Endodermal cell (in vitro differentiated cells): ENCODE measurements around the gene CREBBP. TPM values are rescaled to one million over a fixed set of nuclear protein-coding genes. Genes with fewer than 3 reads are reported as not detected.

Experiments used
- DNase-seq: peaks from one replicate; pipeline ENCODE4 v3.0.0-alpha.2; 2017
- H3K27ac ChIP-seq: 2 replicates; pipeline ENCODE4 v1.5.1; 2013; ENCODE audit warnings: mild to moderate bottlenecking, low read depth, low read length, moderate library complexity
- H3K27me3 ChIP-seq: 2 replicates; pipeline ENCODE4 v1.6.1; 2013; ENCODE audit warnings: mild to moderate bottlenecking, low read length, moderate library complexity; ENCODE audit not compliant: insufficient read depth, control insufficient read depth, poor library complexity, severe bottlenecking
- H3K36me3 ChIP-seq: 2 replicates; pipeline ENCODE4 v1.7.0; 2013; ENCODE audit warnings: mild to moderate bottlenecking, low read length, moderate library complexity; ENCODE audit not compliant: control insufficient read depth, insufficient read depth
- H3K4me1 ChIP-seq: one replicate; pipeline ENCODE4 v1.7.0; 2013; ENCODE audit warnings: low read length; ENCODE audit not compliant: control insufficient read depth, insufficient read depth
- H3K4me3 ChIP-seq: 2 replicates; pipeline ENCODE4 v1.5.1; 2013; ENCODE audit warnings: mild to moderate bottlenecking, low read length, moderate library complexity
- H3K9ac ChIP-seq: 2 replicates; pipeline ENCODE4 v1.6.1; 2013; ENCODE audit warnings: mild to moderate bottlenecking, low read length, moderate library complexity; ENCODE audit not compliant: poor library complexity, severe bottlenecking; ENCODE audit errors: extremely low read depth
- H3K9me3 ChIP-seq: 2 replicates; pipeline ENCODE4 v1.6.1; 2013; ENCODE audit warnings: mild to moderate bottlenecking, low read length, moderate library complexity; ENCODE audit not compliant: control insufficient read depth
- H3K27ac Mint-ChIP-seq: 2 replicates; pipeline ENCODE4 v1.8.0; 2020; ENCODE audit warnings: mixed read lengths
- H3K27me3 Mint-ChIP-seq: 2 replicates; pipeline ENCODE4 v1.8.0; 2021; ENCODE audit warnings: mild to moderate bottlenecking, mixed read lengths; ENCODE audit not compliant: insufficient read depth
- H3K36me3 Mint-ChIP-seq: 2 replicates; pipeline ENCODE4 v1.8.0; 2020; ENCODE audit warnings: low read depth, mixed read lengths
- H3K4me1 Mint-ChIP-seq: 2 replicates; pipeline ENCODE4 v1.8.0; 2020; ENCODE audit warnings: mixed read lengths
- H3K4me3 Mint-ChIP-seq: 2 replicates; pipeline ENCODE4 v1.8.0; 2020; ENCODE audit warnings: mild to moderate bottlenecking, moderate library complexity, mixed read lengths
- H3K9me3 Mint-ChIP-seq: 2 replicates; pipeline ENCODE4 v1.8.0; 2020; ENCODE audit warnings: mild to moderate bottlenecking, mixed read lengths
- CTCF ChIP-seq: fragments of 200-600 bp; sonication (generic); conservative IDR thresholded peaks from 2 replicates; pipeline ENCODE4 v1.5.0; 2021; ENCODE audit warnings: antibody characterized with exemption, mild to moderate bottlenecking
- WGBS, 2 experiments: methylation state at CpG; one replicate each; pipeline versions ENCODE4 v1.1.5 to v1.1.7; 2013; ENCODE audit warnings: missing lambda C conversion rate in 2 of 2, mixed read lengths in 1 of 2; ENCODE audit not compliant: insufficient coverage in 1 of 2, insufficient read length in 1 of 2; 5-methylcytosine and 5-hydroxymethylcytosine counted together
- total RNA-seq, 2 donors: library from RNA; stranded (reverse); fragmentation: NEBNext Ultra II Directional in 1 of 2; extraction: Animal tissue kit (Norgen Biotek cat#: 25700) in 1 of 2; gene quantifications; 2 replicates in 1 of 2; 3 replicates in 1 of 2; pipeline ENCODE4 v1.2.1, GENCODE V29; 2021

Gene CREBBP
- total RNA-seq, 2 donors from 2014 or later: 71.1 to 103 TPM

GRCh38 chr16:3722508-3722907 lies 158.0 kb downstream of the CREBBP start:
- Histone ChIP-seq H3K27ac (no peak overlapping the region), H3K36me3 (peaks cover 7% of the 10 kb centered on the region), H3K9me3 (no peaks in the 10 kb centered on the region), H3K4me3 (no peak overlapping the region), H3K27me3 (no peaks in the 10 kb centered on the region), H3K4me1 (no peaks in the 10 kb centered on the region), H3K9ac (no peak overlapping the region)
- H3K27me3 Mint-ChIP-seq: no peaks in the 10 kb centered on the region
- no peak for TF ChIP-seq CTCF
- no peaks in the 10 kb centered on the region for H3K9me3 Mint-ChIP-seq
- 93 to 97% methylated on average over 10 of the region's 10 CpGs for WGBS, 2 experiments
- H3K4me1 Mint-ChIP-seq: peaks cover 4% of the 10 kb centered on the region
- H3K27ac Mint-ChIP-seq: no peak overlapping the region
- H3K4me3 Mint-ChIP-seq: no peak overlapping the region
- DNase-seq: no peak
- peaks cover 5% of the 10 kb centered on the region for H3K36me3 Mint-ChIP-seq

DNA sequence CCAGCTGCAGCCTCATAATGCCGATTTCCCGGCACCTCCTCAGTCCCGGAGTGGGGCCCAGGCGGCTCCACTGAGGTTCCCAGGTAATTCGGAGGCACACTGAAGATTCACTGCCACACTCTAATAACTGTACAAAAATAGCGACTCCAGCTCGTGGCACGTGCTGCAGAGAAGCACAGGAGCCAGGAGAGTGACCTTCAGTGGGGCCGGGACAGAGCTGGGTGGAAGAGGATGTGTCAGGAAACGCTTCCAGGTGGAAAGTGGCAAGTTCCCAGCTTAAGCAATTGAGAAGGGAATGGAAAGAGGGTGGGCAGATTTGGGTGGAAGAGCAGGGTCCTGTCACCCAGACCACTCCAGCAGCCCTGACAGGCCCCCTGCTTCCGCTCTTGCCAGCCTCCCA lies 160.1 kb downstream of the CREBBP start:
- H3K4me3 Mint-ChIP-seq: no peak overlapping the region

DNA sequence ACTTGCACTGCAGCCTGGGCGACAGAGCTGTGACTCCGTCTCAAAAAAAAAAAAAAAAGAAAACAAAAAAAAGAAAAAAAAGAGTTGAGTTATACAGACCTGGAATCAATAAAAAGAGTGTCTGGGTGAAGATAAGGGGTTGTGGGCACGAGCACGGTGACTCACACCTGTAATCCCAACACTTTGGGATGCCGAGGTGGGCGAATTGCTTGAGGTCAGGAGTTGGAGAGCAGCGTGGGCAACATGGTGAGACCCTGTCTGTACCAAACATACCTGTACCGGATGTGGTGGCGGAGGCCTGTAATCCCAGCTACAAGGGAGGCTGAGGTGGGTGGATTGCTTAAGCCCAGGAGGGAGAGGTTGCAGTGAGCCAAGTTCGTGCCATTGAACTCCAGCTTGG lies 161.9 kb downstream of the CREBBP start:
- no peaks in the 10 kb centered on the region for H3K4me1 ChIP-seq
- Mint-ChIP-seq H3K9me3 (no peaks in the 10 kb centered on the region), H3K27ac (no peak overlapping the region), H3K4me3 (peak overlapping the region; percentile 88), H3K27me3 (no peaks in the 10 kb centered on the region), H3K4me1 (peaks cover 13% of the 10 kb centered on the region), H3K36me3 (peaks cover 9% of the 10 kb centered on the region)
- no peak for DNase-seq
- 95 to 96% methylated on average over 8 to 10 of the region's 10 CpGs for WGBS, 2 experiments
- no peak overlapping the region for H3K9ac ChIP-seq
- H3K27ac ChIP-seq: no peak overlapping the region
- H3K9me3 ChIP-seq: no peaks in the 10 kb centered on the region
- no peaks in the 10 kb centered on the region for H3K27me3 ChIP-seq
- H3K4me3 ChIP-seq: no peak overlapping the region
- H3K36me3 ChIP-seq: no peaks in the 10 kb centered on the region
- TF ChIP-seq CTCF: no peak

More for the DNA sequence above, 160.1 kb downstream of the CREBBP start:
- Mint-ChIP-seq H3K27me3 (no peaks in the 10 kb centered on the region), H3K4me1 (peaks cover 8% of the 10 kb centered on the region), H3K36me3 (no peaks in the 10 kb centered on the region), H3K9me3 (no peaks in the 10 kb centered on the region), H3K27ac (no peak overlapping the region)
- H3K36me3 ChIP-seq: no peaks in the 10 kb centered on the region
- WGBS, 2 experiments: 93 to 99% methylated on average over 9 to 11 of the region's 11 CpGs
- H3K4me3 ChIP-seq: no peak overlapping the region
- TF ChIP-seq CTCF: no peak
- H3K27ac ChIP-seq: no peak overlapping the region
- H3K9ac ChIP-seq: no peak overlapping the region
- no peaks in the 10 kb centered on the region for H3K9me3 ChIP-seq
- no peaks in the 10 kb centered on the region for H3K27me3 ChIP-seq
- H3K4me1 ChIP-seq: no peaks in the 10 kb centered on the region
- DNase-seq: peak; percentile 29
